ENCODE measurements around the gene GGTLC1. TPM values are rescaled to one million over a fixed set of nuclear protein-coding genes. Genes with fewer than 3 reads are reported as not detected.

GGTLC1 gene
- total RNA-seq, result not detected in 2 replicates

GRCh38 chr20:23988561-23988960 lies at the start of gene GGTLC1:
Gene GGTLC1 (minus strand): TSS chr20:23988779. CDS start chr20:23986611, 2,168 bp downstream.

Small RNA genes within 50 kb of the gene (small RNA-seq; reads per million reads assigned to genes)
- not detected for gene AL133466.1

Other genes starting within 250 kb of the GGTLC1 start
- gene CST1, start 237.8 kb downstream of the GGTLC1 start, total RNA-seq, result 0.27 TPM in 1 of 2 replicates, not detected in the other
- not detected in 2 replicates for gene CST2, start 162.1 kb downstream of the GGTLC1 start, total RNA-seq
- not detected in 2 replicates for gene CST5, start 109.0 kb downstream of the GGTLC1 start, total RNA-seq

Measured in thoracic aorta endothelial cell (primary cell).